Endothelial cell of umbilical vein (primary cell): ENCODE measurements around the gene CHMP1A. TPM values are rescaled to one million over a fixed set of nuclear protein-coding genes. Genes with fewer than 3 reads are reported as not detected.

Source experiments
- BruUV-seq: library from RNA; stranded (reverse); fragments of 400-500 nt; replicated peaks from 2 replicates; lab custom pipeline; 2021; lab: Mats Ljungman, UMichigan
- CTCF ChIA-PET: fragments of 300-600, 350-600 bp; sonication (Branson Sonifier 250); formaldehyde crosslinking; loops from one replicate; lab custom pipeline; 2021; ENCODE audit warnings: antibody characterized with exemption, inconsistent platforms; lab: Charles Lee
- POLR2A ChIA-PET: fragments of 300-600, 350-600 bp; sonication (Branson Sonifier 250); formaldehyde crosslinking; loops from one replicate; lab custom pipeline; 2021; ENCODE audit warnings: antibody characterized with exemption, inconsistent platforms; lab: Charles Lee
- DNase-seq: peaks from one replicate; pipeline ENCODE4 v3.0.0-alpha.2; 2011; ENCODE audit warnings: low read depth, low spot score
- FAIRE-seq: peaks from 2 replicates; lab custom pipeline; 2011; peaks lifted over from hg19 to GRCh38; lab: Jason Lieb, UNC
- H2AFZ ChIP-seq: 2 replicates; pipeline ENCODE4 v1.6.0; 2012; ENCODE audit warnings: low read depth, low read length, control low read depth, inconsistent platforms
- H3K27ac ChIP-seq: 2 replicates; pipeline ENCODE4 v1.5.1; 2011; ENCODE audit warnings: low read depth, mild to moderate bottlenecking, control low read depth, low read length, moderate library complexity; ENCODE audit not compliant: insufficient read depth
- H3K27me3 ChIP-seq, 2 experiments: 2 replicates each; pipeline versions ENCODE4 v1.6.0 to v1.6.1; 2011; ENCODE audit warnings: low read length in 2 of 2, mixed read lengths in 1 of 2; ENCODE audit not compliant: control insufficient read depth in 2 of 2, insufficient read depth in 2 of 2
- H3K36me3 ChIP-seq, 2 experiments: 2 replicates in 1 of 2; 3 replicates in 1 of 2; pipeline ENCODE4 v1.5.1; 2011; ENCODE audit warnings: low read length in 2 of 2, mild to moderate bottlenecking in 1 of 2, moderate library complexity in 1 of 2; ENCODE audit not compliant: control insufficient read depth in 2 of 2, insufficient read depth in 2 of 2; ENCODE audit errors: extremely low read depth in 1 of 2
- H3K4me1 ChIP-seq: 3 replicates; pipeline ENCODE4 v1.5.1; 2011; ENCODE audit warnings: mild to moderate bottlenecking, low read length; ENCODE audit not compliant: control insufficient read depth, insufficient read depth; ENCODE audit errors: extremely low read depth
- H3K4me2 ChIP-seq: 2 replicates; pipeline ENCODE4 v1.6.1; 2011; ENCODE audit warnings: low read length, control low read depth, mixed read lengths; ENCODE audit not compliant: insufficient read depth
- H3K4me3 ChIP-seq, 3 experiments: fragments of 200-600 bp in 1 of 3; sonication (generic), shearing (Covaris generic) in 1 of 3; replicated peaks in 1 of 3; 2 replicates each; pipeline ENCODE4 v1.5.1; 2011 to 2016; ENCODE audit warnings: control low read depth in 3 of 3, low read length in 3 of 3, mild to moderate bottlenecking in 2 of 3, inconsistent platforms in 1 of 3, low read depth in 1 of 3, moderate library complexity in 1 of 3; ENCODE audit not compliant: insufficient read depth in 1 of 3
- H3K79me2 ChIP-seq: 2 replicates; pipeline ENCODE4 v1.6.0; 2012; ENCODE audit warnings: low read length, inconsistent platforms; ENCODE audit not compliant: control insufficient read depth, insufficient read depth
- H3K9ac ChIP-seq: replicated peaks from 2 replicates; pipeline ENCODE3; 2011; ENCODE audit warnings: low read length, control low read depth; ENCODE audit not compliant: insufficient read depth; ENCODE audit errors: extremely low read depth
- H3K9me1 ChIP-seq: replicated peaks from 3 replicates; pipeline ENCODE4 v1.6.0; 2011; ENCODE audit warnings: mild to moderate bottlenecking, low read length; ENCODE audit not compliant: control insufficient read depth, insufficient read depth; ENCODE audit errors: extremely low read depth
- H3K9me3 ChIP-seq: replicated peaks from 2 replicates; pipeline ENCODE4 v1.5.1; 2012; ENCODE audit warnings: low read length, inconsistent platforms; ENCODE audit not compliant: control insufficient read depth, insufficient read depth
- H4K20me1 ChIP-seq: replicated peaks from 2 replicates; pipeline ENCODE3; 2011; ENCODE audit warnings: mild to moderate bottlenecking, low read length; ENCODE audit not compliant: control insufficient read depth, insufficient read depth; ENCODE audit errors: extremely low read depth
- EZH2 ChIP-seq: IDR thresholded peaks from 2 replicates; pipeline ENCODE4 v1.6.1; 2012; ENCODE audit warnings: borderline replicate concordance, low read depth, mild to moderate bottlenecking, moderate library complexity, low read length, inconsistent platforms; ENCODE audit not compliant: severe bottlenecking
- FOS ChIP-seq: IDR thresholded peaks from 2 replicates; pipeline ENCODE4 v1.6.1; 2011; ENCODE audit warnings: mild to moderate bottlenecking, low read length, moderate library complexity, borderline replicate concordance; ENCODE audit not compliant: insufficient read depth
- GATA2 ChIP-seq: IDR thresholded peaks from 2 replicates; pipeline ENCODE4 v1.7.0; 2011; ENCODE audit warnings: low read depth, mild to moderate bottlenecking, moderate library complexity, mixed read lengths, low read length; ENCODE audit not compliant: insufficient read length, insufficient read depth
- JUN ChIP-seq: IDR thresholded peaks from 2 replicates; pipeline ENCODE4 v1.6.1; 2011; ENCODE audit warnings: borderline replicate concordance, low read depth; ENCODE audit not compliant: insufficient read length, insufficient read depth
- MYC ChIP-seq: IDR thresholded peaks from one replicate; pipeline ENCODE4 v1.6.1; 2011; ENCODE audit warnings: mild to moderate bottlenecking, low read depth, low read length
- POLR2A ChIP-seq: IDR thresholded peaks from 2 replicates; pipeline ENCODE4 v1.6.1; 2012; ENCODE audit warnings: low read depth, mild to moderate bottlenecking, control low read depth, low read length
- POLR2AphosphoS5 ChIP-seq: IDR thresholded peaks from 2 replicates; pipeline ENCODE4 v1.6.1; 2012; ENCODE audit warnings: low read depth, mild to moderate bottlenecking, control low read depth, low read length, moderate library complexity; ENCODE audit not compliant: insufficient read depth
- dilution Hi-C: fragments of 300-500 bp; cut with MboI; formaldehyde crosslinking; loops from one replicate; pipeline ENCODE4 v1.15.0; 2019; ENCODE audit warnings: low sequenced_read_pairs; ENCODE audit not compliant: extremely low pct_ligation_motif_present
- intact Hi-C: fragments of 100-400 bp; cut with micrococcal nuclease; formaldehyde crosslinking; loops from one replicate; pipeline ENCODE4 v1.10.0; 2022
- polyA plus RNA-seq, 4 experiments: library from polyadenylated mRNA; depleted of rRNA in 3 of 4; stranded (reverse) in 3 of 4; unstranded in 1 of 4; fragments of >200 nt; gene quantifications; 2 replicates each; pipeline versions ENCODE4 v1.2.1 to v1.2.3, GENCODE V29; 2011 to 2012; ENCODE audit warnings: missing spikeins in 1 of 4
- total RNA-seq: library from RNA; stranded (reverse); gene quantifications from 2 replicates; pipeline ENCODE4 v1.2.3, GENCODE V29; 2021
- TF ChIP-seq, protein P1 (sequence below): IDR thresholded peaks from 2 replicates; pipeline ENCODE4 v1.6.1; 2011; ENCODE audit not compliant: insufficient read depth, insufficient read length
- TF ChIP-seq, protein P2 (sequence below), 2 donors: IDR thresholded peaks; 1 replicate in 1 of 2; 2 replicates in 1 of 2; pipeline ENCODE4 v1.5.1; 2011; ENCODE audit warnings: low read length in 2 of 2, mild to moderate bottlenecking in 2 of 2, moderate library complexity in 2 of 2, control low read depth in 1 of 2, inconsistent platforms in 1 of 2, low read depth in 1 of 2; ENCODE audit not compliant: insufficient read depth in 1 of 2; ENCODE audit errors: extremely low read depth in 1 of 2

The CHMP1A gene
- total and polyA plus RNA-seq, 2 donors (not counting 3 experiments of a cell fraction or from before 2014, with no cell fraction given), result 83.9 to 101 TPM

DNA sequence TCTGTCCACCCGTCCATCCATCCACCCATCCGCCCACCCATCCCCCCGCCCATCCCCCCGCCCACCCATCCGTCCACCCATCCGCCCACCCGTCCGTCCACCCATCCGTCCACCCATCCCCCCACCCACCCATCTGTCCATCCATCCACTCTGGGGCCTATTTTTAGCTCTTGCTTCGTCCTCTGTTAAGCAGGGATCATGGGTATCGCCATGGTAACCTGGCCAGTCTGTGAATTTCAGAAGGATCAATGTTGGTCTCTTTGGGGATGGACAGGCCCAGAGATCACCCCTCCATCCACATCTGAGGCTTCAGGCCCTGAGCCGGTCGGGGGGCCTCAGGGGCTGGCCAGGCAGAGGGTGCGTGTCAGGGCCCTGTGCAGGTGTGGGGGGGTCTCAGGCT is 59.3 kb downstream of the CHMP1A start:
- TF ChIP-seq POLR2A (no peak), JUN (no peak), MYC (no peak), GATA2 (no peak), EZH2 (no peak), POLR2AphosphoS5 (no peak), FOS (no peak)
- TF ChIP-seq, protein P1, sequence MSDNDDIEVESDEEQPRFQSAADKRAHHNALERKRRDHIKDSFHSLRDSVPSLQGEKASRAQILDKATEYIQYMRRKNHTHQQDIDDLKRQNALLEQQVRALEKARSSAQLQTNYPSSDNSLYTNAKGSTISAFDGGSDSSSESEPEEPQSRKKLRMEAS, result no peak
- TF ChIP-seq, protein P2, sequence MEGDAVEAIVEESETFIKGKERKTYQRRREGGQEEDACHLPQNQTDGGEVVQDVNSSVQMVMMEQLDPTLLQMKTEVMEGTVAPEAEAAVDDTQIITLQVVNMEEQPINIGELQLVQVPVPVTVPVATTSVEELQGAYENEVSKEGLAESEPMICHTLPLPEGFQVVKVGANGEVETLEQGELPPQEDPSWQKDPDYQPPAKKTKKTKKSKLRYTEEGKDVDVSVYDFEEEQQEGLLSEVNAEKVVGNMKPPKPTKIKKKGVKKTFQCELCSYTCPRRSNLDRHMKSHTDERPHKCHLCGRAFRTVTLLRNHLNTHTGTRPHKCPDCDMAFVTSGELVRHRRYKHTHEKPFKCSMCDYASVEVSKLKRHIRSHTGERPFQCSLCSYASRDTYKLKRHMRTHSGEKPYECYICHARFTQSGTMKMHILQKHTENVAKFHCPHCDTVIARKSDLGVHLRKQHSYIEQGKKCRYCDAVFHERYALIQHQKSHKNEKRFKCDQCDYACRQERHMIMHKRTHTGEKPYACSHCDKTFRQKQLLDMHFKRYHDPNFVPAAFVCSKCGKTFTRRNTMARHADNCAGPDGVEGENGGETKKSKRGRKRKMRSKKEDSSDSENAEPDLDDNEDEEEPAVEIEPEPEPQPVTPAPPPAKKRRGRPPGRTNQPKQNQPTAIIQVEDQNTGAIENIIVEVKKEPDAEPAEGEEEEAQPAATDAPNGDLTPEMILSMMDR (IDR thresholded peaks at IDR 0.05; ENCODE audit: extremely low read depth in 1 of 2, insufficient read depth in 1 of 2, low read depth in 1 of 2, low read length in 2 of 2), result no peak
- Histone ChIP-seq H3K9ac (no peak overlapping the region), H3K27ac (no peak overlapping the region), H3K36me3 (no peaks in the 10 kb centered on the region), H2AFZ (no peak overlapping the region), H3K9me3 (no peaks in the 10 kb centered on the region), H4K20me1 (no peaks in the 10 kb centered on the region), H3K4me1 (peaks cover 11% of the 10 kb centered on the region), H3K9me1 (no peaks in the 10 kb centered on the region), H3K4me2 (no peak overlapping the region), H3K4me3 (no peak overlapping the region), H3K79me2 (no peaks in the 10 kb centered on the region), H3K27me3 (no peaks in the 10 kb centered on the region)
- FAIRE-seq (no peak), DNase-seq (no peak)
- intact Hi-C loops, result no loop called here
- BruUV-seq, result no TSS peak
- CTCF ChIA-PET, result interaction anchor here (1.5 kb wide), 1 partner anchor 17 kb away, joined by 6 read pairs; no protein-coding TSS in a partner anchor
- dilution Hi-C loops, result no loop called here
- POLR2A ChIA-PET, result no interaction called here
